GM12874 (cell line): Measurements from ENCODE around the gene RGSL1.

Experiments
- TF ChIP-seq, protein P1 (sequence below): IDR thresholded peaks from 2 replicates; pipeline ENCODE4 v1.5.1; 2011; ENCODE audit warnings: low read depth, mild to moderate bottlenecking, control low read depth, low read length, moderate library complexity; ENCODE audit not compliant: insufficient read depth

Gene RGSL1

DNA sequence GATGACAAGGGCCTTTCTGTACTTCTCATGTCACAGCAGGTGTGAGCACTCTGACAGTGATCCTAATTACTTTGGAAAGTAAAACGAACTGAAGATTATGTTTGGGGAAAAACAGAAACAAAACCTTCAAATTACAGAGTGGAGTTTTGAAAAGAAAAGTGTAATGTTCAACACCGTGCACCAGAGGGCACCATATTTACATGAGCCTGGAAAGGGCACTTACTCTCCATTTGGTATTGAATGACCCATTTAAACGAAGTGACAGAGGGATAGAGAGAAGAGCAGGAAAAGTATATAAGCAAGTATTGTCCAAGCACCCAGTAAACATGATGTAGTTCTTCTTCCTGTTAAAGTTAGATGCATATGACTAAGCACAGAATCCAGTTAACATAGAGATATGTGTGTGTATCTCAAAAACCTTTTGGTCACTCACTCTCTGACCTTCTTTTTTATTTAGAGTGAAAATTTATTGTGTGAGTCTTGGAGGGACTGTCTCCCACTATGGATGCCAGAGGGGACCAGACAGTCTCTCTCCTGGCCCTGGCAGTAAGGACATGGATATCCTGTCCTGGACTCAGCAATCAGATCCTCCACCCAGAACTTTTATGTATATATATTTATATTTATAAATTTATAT lies 3.8 kb upstream of the RGSL1 start:
- TF ChIP-seq, protein P1, sequence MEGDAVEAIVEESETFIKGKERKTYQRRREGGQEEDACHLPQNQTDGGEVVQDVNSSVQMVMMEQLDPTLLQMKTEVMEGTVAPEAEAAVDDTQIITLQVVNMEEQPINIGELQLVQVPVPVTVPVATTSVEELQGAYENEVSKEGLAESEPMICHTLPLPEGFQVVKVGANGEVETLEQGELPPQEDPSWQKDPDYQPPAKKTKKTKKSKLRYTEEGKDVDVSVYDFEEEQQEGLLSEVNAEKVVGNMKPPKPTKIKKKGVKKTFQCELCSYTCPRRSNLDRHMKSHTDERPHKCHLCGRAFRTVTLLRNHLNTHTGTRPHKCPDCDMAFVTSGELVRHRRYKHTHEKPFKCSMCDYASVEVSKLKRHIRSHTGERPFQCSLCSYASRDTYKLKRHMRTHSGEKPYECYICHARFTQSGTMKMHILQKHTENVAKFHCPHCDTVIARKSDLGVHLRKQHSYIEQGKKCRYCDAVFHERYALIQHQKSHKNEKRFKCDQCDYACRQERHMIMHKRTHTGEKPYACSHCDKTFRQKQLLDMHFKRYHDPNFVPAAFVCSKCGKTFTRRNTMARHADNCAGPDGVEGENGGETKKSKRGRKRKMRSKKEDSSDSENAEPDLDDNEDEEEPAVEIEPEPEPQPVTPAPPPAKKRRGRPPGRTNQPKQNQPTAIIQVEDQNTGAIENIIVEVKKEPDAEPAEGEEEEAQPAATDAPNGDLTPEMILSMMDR = peak; percentile 61

DNA sequence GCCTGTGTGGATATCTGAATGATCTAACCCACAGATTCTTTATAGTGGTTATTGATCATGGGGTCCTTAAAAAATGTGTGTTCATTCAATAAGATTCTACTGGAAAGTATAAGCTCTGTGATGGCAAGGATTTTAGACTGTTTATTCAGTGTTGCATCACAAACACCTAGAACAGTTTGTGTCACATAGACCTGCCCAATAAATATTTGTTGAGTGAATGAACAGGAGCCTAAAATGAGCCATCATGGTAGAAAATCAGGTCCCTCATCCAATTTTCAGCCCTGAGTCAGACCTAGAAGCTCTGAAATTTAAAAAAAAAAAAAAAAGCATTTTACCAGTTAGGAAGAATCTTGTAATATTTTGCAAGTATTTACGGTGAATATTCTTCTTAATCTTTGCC lies 2.3 kb upstream of the RGSL1 start:
- TF ChIP-seq, protein P1 = no peak

DNA sequence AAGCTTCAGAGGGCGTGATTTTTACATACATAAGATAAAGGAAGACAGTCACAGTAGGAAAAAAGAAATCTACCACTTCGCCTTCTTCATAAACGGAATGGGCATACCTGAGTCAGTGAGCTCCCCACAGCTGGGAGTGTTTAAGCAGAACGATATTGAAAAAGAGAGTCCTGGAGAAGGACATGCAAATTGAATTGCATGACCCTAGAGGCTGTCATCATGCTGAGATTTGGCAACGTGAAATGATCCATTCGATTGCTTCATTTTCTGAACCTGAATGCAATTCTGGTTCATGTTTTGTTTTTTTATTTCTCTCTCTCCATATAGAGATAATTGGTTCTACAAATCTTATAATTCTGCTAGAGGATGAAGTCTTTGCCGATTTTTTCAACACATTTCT lies 3.7 kb downstream of the RGSL1 start:
- TF ChIP-seq, protein P1 = no peak

DNA sequence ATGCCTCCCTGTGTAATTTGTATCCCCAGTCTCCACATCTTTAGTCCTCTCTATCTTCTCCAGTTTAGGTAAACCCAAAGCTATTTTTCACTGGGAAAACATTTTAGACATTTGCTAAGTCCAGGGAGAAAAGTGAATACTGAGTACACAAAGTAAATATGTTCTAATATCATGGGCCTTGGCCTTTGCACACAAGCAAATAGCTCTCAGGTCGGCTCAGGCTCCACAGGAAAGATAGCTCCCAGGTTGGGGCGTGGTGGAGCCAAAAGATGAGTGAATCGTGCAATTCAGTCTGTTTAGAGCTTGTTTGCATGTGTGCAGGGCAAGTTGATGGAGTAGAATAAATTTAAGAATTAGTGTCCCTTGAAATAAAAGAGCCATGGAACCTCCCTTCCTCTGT lies 7.9 kb downstream of the RGSL1 start:
- TF ChIP-seq, protein P1 = no peak

DNA sequence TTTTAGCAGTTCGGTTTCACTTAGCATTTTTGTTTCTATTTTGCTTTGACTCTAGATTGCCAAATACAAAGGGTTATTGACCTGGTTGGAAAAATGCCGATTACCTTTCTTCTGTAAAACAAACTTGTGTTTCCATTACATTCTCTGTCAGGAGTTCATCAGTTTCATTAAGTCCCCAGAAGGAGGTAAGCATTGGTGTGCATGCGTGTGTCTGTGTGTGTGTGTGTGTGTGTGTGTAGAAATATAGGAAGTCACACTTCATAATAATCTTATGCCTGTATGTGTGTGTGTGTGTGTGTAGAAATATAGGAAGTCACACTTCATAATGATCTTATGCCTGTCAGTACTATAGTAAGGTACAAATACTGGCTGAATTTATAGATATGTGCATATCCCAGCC lies 10.0 kb downstream of the RGSL1 start:
- TF ChIP-seq, protein P1 = no peak

DNA sequence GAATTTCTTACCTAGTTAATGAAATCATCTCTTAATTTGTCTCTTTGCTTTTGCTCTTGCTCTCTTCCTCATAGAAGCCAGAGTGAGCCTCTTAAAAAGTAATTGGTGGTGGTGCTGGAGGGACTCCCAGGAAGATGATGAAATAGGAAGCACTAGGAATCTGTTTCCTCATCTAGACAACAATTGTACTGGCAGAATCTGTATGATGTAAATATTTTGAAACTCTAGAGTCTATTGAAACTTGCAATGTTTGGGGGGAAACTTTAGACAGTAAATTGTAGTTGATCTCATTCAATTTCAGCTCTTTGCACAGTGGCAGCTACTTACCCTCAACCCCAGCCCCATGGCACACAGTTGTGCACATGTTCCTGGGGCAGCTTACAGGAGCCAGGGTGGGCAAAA lies 10.6 kb downstream of the RGSL1 start:
- TF ChIP-seq, protein P1 = no peak

DNA sequence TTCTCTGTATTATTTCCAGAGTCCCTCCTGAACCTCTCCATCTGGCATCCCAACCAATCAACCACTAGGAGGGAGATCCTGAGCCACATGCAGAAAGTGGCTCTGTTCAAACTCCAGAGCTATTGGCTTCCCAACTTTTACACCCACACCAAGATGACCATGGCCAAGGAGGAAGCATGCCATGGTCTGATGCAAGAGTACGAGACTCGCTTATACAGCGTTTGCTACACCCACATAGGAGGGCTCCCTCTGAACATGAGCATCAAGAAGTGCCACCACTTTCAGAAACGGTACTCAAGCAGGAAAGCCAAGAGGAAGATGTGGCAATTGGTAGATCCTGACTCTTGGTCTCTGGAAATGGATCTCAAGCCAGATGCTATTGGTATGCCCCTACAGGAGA lies 23.6 kb downstream of the RGSL1 start:
- TF ChIP-seq, protein P1 = no peak
